GM19023 (cell line): Measurements from ENCODE around the gene OR10J1.

Experiments
- ATAC-seq: cut with Tn5 transposase; IDR thresholded peaks from one replicate; pipeline ENCODE4 v1.9.1; 2021; ENCODE audit warnings: mild to moderate bottlenecking, moderate library complexity; ENCODE audit not compliant: unreplicated experiment

OR10J1 gene

DNA sequence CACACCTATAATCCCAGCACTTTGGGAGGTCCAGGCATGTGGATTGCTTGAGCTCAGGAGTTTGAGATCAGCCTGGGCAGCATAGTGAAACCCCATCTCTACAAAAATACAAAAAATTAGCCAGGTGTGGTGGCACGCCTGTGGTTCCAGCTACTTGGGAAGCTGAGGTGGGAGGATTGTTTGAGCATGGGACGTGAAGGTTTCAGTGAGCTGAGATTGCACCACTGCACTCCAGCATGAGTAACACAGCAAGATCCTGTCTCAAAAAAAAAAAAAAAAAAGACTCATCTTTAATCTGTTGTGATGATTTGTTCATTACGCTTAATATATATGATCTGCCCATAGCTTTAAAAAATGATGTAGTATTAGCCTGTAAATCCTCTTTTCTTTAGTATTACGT lies 44.0 kb downstream of the OR10J1 start:
- ATAC-seq: no peak
